ENCODE data around the gene CHID1. TPM values are rescaled to one million over a fixed set of nuclear protein-coding genes. Genes with fewer than 3 reads are reported as not detected.

The CHID1 gene
- total RNA-seq, 2 experiments from 2014 or later: 30.6 to 71.1 TPM

- intact Hi-C loops (cut with micrococcal nuclease; ENCODE audit: unreplicated experiment): no loop called here
- Histone ChIP-seq H3K4me2 (ENCODE audit: low read length) (no peak overlapping the region), H3K79me2 (ENCODE audit: insufficient read depth, low read depth, low read length) (peaks cover 18% of the 10 kb centered on the region), H3K9me2 (ENCODE audit: insufficient read depth, low read length) (no peaks in the 10 kb centered on the region), H3K27ac (ENCODE audit: low read depth, low read length, poor library complexity, severe bottlenecking) (no peak overlapping the region), H3K9me3 (ENCODE audit: low read length) (no peaks in the 10 kb centered on the region), H3K4me1 (ENCODE audit: insufficient read depth, low read length, poor library complexity, severe bottlenecking) (peaks cover 26% of the 10 kb centered on the region), H3K36me3 (ENCODE audit: insufficient read depth, low read length) (peaks cover 33% of the 10 kb centered on the region), H2AFZ (ENCODE audit: low read length) (no peak overlapping the region), H3K4me3 (ENCODE audit: low read depth, low read length, poor library complexity, severe bottlenecking) (no peak overlapping the region), H4K20me1 (ENCODE audit: insufficient read depth, low read length) (peaks cover 12% of the 10 kb centered on the region; the same call in 1 of the 2 replicates)
- ChIA-PET CTCF (ENCODE audit: unreplicated experiment) (no interaction called here), POLR2A (no interaction called here)
- no peak for DNase-seq (ENCODE audit: low spot score)
- BruUV-seq (replicated peaks): TSS peak; percentile 83
- TF ChIP-seq, protein P1, sequence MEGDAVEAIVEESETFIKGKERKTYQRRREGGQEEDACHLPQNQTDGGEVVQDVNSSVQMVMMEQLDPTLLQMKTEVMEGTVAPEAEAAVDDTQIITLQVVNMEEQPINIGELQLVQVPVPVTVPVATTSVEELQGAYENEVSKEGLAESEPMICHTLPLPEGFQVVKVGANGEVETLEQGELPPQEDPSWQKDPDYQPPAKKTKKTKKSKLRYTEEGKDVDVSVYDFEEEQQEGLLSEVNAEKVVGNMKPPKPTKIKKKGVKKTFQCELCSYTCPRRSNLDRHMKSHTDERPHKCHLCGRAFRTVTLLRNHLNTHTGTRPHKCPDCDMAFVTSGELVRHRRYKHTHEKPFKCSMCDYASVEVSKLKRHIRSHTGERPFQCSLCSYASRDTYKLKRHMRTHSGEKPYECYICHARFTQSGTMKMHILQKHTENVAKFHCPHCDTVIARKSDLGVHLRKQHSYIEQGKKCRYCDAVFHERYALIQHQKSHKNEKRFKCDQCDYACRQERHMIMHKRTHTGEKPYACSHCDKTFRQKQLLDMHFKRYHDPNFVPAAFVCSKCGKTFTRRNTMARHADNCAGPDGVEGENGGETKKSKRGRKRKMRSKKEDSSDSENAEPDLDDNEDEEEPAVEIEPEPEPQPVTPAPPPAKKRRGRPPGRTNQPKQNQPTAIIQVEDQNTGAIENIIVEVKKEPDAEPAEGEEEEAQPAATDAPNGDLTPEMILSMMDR (conservative IDR thresholded peaks at IDR 0.05; ENCODE audit: low read length): peak; percentile 51
- no peak for TF ChIP-seq EZH2phosphoT487 (IDR thresholded peaks at IDR 0.05; ENCODE audit: borderline replicate concordance, low read depth, low read length)
Observed at GRCh38 chr11:839875-840617, 70.6 kb downstream of the CHID1 start.

DNA sequence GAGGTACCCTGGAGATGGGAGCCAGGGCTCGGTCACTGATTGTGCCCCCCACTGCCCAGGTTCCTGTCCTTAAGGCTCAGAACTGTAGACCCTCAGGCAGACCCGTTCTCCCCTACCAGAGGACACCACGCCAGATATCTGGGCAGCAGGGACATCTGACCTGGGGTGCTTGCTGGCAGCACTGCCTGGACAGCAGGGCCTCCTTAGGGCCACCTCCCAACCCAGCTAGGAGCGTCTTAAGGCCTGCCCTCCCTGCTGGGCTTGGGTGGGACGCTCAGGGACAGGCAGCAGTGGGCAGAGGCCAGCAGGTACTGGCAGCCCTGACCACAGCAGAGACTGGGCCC lies 71.4 kb downstream of the CHID1 start:
- H3K9me3 ChIP-seq (ENCODE audit: low read length): no peaks in the 10 kb centered on the region
- H3K9me2 ChIP-seq (ENCODE audit: insufficient read depth, low read length): no peaks in the 10 kb centered on the region
- POLR2A ChIA-PET: no interaction called here
- H2AFZ ChIP-seq (ENCODE audit: low read length): no peak overlapping the region
- DNase-seq (ENCODE audit: low spot score): no peak
- peaks cover 12% of the 10 kb centered on the region; the same call in 1 of the 2 replicates for H4K20me1 ChIP-seq (ENCODE audit: insufficient read depth, low read length)
- intact Hi-C loops (cut with micrococcal nuclease; ENCODE audit: unreplicated experiment): no loop called here
- TF ChIP-seq, protein P1 (conservative IDR thresholded peaks at IDR 0.05; ENCODE audit: low read length): no peak
- no peak for TF ChIP-seq EZH2phosphoT487 (IDR thresholded peaks at IDR 0.05; ENCODE audit: borderline replicate concordance, low read depth, low read length)
- no peak overlapping the region for H3K27ac ChIP-seq (ENCODE audit: low read depth, low read length, poor library complexity, severe bottlenecking)
- no peak overlapping the region for H3K4me2 ChIP-seq (ENCODE audit: low read length)
- peaks cover 33% of the 10 kb centered on the region for H3K36me3 ChIP-seq (ENCODE audit: insufficient read depth, low read length)
- CTCF ChIA-PET (ENCODE audit: unreplicated experiment): no interaction called here
- BruUV-seq (replicated peaks): no TSS peak
- H3K4me3 ChIP-seq (ENCODE audit: low read depth, low read length, poor library complexity, severe bottlenecking): no peak overlapping the region
- peaks cover 20% of the 10 kb centered on the region for H3K4me1 ChIP-seq (ENCODE audit: insufficient read depth, low read length, poor library complexity, severe bottlenecking)
- peaks cover 18% of the 10 kb centered on the region for H3K79me2 ChIP-seq (ENCODE audit: insufficient read depth, low read depth, low read length)

Measured in OCI-LY7 (cell line).